Measurements from ENCODE around the gene P2RX7. TPM values are rescaled to one million over a fixed set of nuclear protein-coding genes. Genes with fewer than 3 reads are reported as not detected.
"Not testable (repeated sequence)": the region's sequence is repeated elsewhere in the genome, so short reads cannot be mapped to it uniquely, and the experiment has no call there.

P2RX7 gene
- total RNA-seq, 2 donors from 2014 or later: 0.62 to 1.7 TPM

DNA sequence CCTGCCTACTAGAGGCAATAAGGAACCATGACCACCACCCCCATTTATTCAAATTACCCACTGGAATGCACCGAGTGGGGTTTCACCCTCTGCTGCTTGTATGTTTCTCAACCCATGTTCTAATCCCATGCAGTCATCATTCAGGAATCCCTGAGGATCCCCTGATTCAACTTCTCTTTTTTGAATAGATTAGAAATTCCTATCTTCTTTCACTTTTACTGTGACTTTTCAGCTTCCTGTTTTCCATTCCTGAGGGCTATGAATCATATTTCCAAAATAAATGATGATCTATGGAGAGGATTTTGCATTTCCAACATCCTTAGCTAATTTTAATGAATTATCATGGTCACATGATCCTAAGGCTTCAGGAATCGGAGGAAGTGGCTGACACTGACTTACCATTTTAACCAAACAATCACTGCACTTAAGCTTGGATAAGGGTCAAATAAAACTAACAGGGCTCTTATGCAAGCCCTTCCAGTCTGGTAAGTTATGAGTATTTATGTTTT lies 57.9 kb downstream of the P2RX7 start:
- no peaks in the 10 kb centered on the region for H3K36me3 ChIP-seq
- no peak for DNase-seq
- TF ChIP-seq, protein P1, sequence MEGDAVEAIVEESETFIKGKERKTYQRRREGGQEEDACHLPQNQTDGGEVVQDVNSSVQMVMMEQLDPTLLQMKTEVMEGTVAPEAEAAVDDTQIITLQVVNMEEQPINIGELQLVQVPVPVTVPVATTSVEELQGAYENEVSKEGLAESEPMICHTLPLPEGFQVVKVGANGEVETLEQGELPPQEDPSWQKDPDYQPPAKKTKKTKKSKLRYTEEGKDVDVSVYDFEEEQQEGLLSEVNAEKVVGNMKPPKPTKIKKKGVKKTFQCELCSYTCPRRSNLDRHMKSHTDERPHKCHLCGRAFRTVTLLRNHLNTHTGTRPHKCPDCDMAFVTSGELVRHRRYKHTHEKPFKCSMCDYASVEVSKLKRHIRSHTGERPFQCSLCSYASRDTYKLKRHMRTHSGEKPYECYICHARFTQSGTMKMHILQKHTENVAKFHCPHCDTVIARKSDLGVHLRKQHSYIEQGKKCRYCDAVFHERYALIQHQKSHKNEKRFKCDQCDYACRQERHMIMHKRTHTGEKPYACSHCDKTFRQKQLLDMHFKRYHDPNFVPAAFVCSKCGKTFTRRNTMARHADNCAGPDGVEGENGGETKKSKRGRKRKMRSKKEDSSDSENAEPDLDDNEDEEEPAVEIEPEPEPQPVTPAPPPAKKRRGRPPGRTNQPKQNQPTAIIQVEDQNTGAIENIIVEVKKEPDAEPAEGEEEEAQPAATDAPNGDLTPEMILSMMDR (IDR thresholded peaks at IDR 0.05): no peak

DNA sequence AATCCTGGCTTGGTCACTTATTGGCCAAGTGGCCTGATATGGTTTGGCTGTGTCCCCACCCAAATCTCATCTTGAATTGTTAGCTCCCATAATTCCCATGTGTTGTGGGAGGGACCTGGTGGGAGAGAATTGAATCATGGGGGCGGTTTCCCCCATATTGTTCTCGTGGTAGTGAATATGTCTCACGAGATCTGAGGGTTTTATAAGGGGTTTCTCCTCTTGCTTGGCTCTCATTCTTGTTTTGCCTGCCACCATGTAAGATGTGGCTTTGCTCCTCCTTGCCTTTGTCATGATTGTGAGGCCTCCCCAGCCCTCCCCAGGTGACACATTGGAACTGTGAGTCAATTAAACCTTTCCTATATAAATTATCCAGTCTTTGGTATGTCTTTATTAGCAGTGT lies 58.5 kb downstream of the P2RX7 start:
- H3K9ac ChIP-seq (ENCODE audit: low read depth in 2 of 2, low read length in 2 of 2): no peak overlapping the region

More for the DNA sequence above, 57.9 kb downstream of the P2RX7 start:
- no peak overlapping the region for H3K9ac ChIP-seq (ENCODE audit: low read depth in 2 of 2, low read length in 2 of 2)
- H3K27ac ChIP-seq: no peak overlapping the region
- no peaks in the 10 kb centered on the region for H3K27me3 ChIP-seq
- intact Hi-C loops (cut with DNase I): no loop called here
- no peaks in the 10 kb centered on the region for H3K4me1 ChIP-seq
- no peaks in the 10 kb centered on the region for H3K9me3 ChIP-seq
- H3K4me3 ChIP-seq: no peak overlapping the region

DNA sequence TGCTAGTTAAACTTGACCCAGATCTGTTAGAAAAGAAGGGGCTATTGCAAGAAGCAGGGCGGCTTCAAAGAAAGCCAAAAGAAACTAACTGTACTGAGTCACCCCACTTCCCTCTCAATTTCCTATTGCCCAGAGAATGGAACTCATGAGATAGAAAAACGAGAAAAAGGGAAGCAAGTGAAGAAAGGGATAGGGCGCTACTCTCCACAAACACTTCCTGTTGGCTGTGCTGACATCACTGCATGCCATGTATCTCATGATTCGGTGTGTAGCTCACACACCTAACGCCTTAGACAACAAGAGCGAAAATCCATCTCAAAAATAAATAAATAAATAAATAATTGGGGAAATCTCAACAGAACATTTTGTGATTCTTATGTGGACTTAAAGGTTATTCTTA lies 64.2 kb downstream of the P2RX7 start:
- no peak overlapping the region for H3K27ac ChIP-seq
- no peak for DNase-seq
- TF ChIP-seq, protein P1 (IDR thresholded peaks at IDR 0.05): no peak

More for the DNA sequence above, 58.5 kb downstream of the P2RX7 start:
- Histone ChIP-seq H3K4me1 (no peaks in the 10 kb centered on the region), H3K27me3 (no peaks in the 10 kb centered on the region), H3K36me3 (no peaks in the 10 kb centered on the region), H3K9me3 (no peaks in the 10 kb centered on the region), H3K27ac (no peak overlapping the region), H3K4me3 (no peak overlapping the region)
- intact Hi-C loops (cut with DNase I): no loop called here
- no peak for DNase-seq
- TF ChIP-seq, protein P1 (IDR thresholded peaks at IDR 0.05): no peak

DNA sequence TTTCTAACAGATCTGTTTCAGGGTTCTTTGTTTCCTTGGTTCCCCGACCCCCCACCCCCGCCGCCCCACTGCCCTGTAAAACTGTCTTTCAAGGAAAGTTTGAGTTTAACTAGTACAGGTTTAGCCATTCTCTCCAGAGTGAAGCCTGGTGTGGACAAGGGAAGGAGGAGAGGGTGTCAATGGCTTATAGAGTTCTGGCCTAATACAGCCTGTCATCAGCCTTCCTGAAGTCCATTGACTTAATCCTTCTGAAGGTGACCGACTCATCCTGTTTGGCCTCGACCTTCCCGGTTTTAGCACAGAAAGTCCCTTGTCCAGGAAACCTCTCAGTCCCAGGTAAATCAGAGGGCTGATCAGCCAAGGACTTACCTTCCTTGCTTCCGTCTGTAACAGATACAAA lies 66.3 kb downstream of the P2RX7 start:
- no peaks in the 10 kb centered on the region for H3K9me3 ChIP-seq
- no peak overlapping the region for H3K4me3 ChIP-seq
- H3K27ac ChIP-seq: no peak overlapping the region
- H3K4me1 ChIP-seq: no peaks in the 10 kb centered on the region
- no peak for DNase-seq
- TF ChIP-seq, protein P1 (IDR thresholded peaks at IDR 0.05): no peak
- H3K36me3 ChIP-seq: no peaks in the 10 kb centered on the region
- no peaks in the 10 kb centered on the region for H3K27me3 ChIP-seq
- intact Hi-C loops (cut with DNase I): no loop called here
- no peak overlapping the region for H3K9ac ChIP-seq (ENCODE audit: low read depth in 2 of 2, low read length in 2 of 2)

More for the DNA sequence above, 64.2 kb downstream of the P2RX7 start:
- Histone ChIP-seq H3K4me1 (no peaks in the 10 kb centered on the region), H3K36me3 (no peaks in the 10 kb centered on the region), H3K9ac (ENCODE audit: low read depth in 2 of 2, low read length in 2 of 2) (no peak overlapping the region), H3K9me3 (no peaks in the 10 kb centered on the region), H3K27me3 (no peaks in the 10 kb centered on the region), H3K4me3 (no peak overlapping the region)
- intact Hi-C loops (cut with DNase I): no loop called here

DNA sequence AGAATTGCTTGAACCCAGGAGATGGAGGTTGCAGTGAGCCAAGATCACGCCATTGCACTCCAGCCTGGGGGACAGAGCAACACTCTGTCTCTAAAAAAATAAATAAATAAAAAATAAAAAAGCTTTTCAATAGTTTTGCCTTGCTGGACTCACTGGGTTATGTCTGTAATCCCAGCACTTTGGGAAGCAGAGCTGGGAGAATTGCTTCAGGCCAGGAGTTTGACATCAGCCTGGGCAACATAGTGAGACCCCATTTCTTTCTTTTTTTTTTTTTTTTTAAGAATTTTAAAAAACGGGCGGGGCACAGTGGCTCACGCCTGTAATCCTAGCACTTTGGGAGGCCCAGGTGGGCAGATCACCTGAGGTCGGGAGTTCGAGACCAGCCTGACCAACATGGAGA lies 68.5 kb downstream of the P2RX7 start:
- H3K9me3 ChIP-seq; intact Hi-C loops (cut with DNase I); H3K4me3 ChIP-seq; H3K9ac ChIP-seq (ENCODE audit: low read depth in 2 of 2, low read length in 2 of 2); H3K36me3 ChIP-seq; H3K27ac ChIP-seq; H3K4me1 ChIP-seq; DNase-seq; H3K27me3 ChIP-seq: not testable (repeated sequence)

DNA sequence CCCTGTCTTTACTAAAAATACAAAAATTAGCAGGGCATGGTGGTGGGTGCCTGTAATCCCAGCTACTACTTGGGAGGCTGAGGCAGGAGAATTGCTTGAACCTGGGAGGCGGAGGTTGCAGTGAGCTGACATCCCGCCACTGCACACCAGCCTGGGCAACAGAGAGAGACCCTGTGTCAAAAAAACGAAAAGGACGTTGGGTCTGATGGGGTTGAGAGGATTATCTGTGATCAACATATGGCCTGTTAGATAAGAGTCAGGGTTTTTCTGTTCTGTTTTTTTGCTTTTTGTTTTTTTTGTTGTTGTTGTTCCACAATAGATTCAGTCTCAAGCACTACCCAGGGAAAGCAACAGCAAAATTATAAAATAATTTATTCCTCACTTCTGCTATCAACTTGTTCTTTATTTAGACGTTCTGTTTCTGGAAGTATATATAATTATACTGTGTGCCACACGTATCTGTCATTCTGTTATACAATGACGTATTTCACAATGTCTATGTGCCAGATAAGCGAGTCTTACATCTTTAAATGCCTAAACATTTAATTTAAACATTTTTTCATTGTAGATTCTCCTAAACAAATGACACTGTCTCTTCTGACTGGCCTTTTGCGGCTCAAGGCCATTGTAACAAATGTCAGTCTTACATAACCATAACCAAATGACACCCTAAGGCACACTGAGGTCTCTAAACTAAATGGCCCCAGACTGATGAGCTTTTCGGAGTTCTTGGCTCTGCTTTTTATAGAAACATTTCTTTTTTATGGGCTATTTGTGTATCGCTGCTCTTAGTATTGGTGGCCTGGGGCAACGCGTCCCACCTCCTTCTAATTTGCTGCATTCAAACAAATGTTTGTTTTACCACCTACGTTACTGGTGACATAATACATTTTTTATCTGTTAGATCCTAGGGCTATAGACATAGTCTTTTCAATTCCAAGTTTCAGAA lies 70.0 kb downstream of the P2RX7 start:
- H3K9me3 ChIP-seq: no peaks in the 10 kb centered on the region
- H3K4me3 ChIP-seq: no peak overlapping the region
- no peak overlapping the region for H3K27ac ChIP-seq
- no peaks in the 10 kb centered on the region for H3K4me1 ChIP-seq
- no peak for DNase-seq
- TF ChIP-seq, protein P1 (IDR thresholded peaks at IDR 0.05): no peak
- H3K9ac ChIP-seq (ENCODE audit: low read depth in 2 of 2, low read length in 2 of 2): no peak overlapping the region
- H3K27me3 ChIP-seq: no peaks in the 10 kb centered on the region
- intact Hi-C loops (cut with DNase I): no loop called here
- H3K36me3 ChIP-seq: no peaks in the 10 kb centered on the region

Measured in colonic mucosa (tissue), 4 donors.